Endothelial cell (in vitro differentiated cells): ENCODE measurements around the gene IFNA21. TPM values are rescaled to one million over a fixed set of nuclear protein-coding genes. Genes with fewer than 3 reads are reported as not detected.
"Not testable (repeated sequence)": the region's sequence is repeated elsewhere in the genome, so short reads cannot be mapped to it uniquely, and the experiment has no call there.

ENCODE experiments used
- DNase-seq: peaks from one replicate; pipeline ENCODE4 v3.0.0; 2021; ENCODE audit warnings: low spot score
- H3K27ac Mint-ChIP-seq: one replicate; pipeline ENCODE4 v1.8.0; 2021; ENCODE audit warnings: mixed read lengths, inconsistent platforms; ENCODE audit not compliant: unreplicated experiment
- H3K27me3 Mint-ChIP-seq: one replicate; pipeline ENCODE4 v1.8.0; 2021; ENCODE audit warnings: mild to moderate bottlenecking, moderate library complexity, mixed read lengths, inconsistent platforms; ENCODE audit not compliant: unreplicated experiment
- H3K36me3 Mint-ChIP-seq: one replicate; pipeline ENCODE4 v1.8.0; 2021; ENCODE audit warnings: mild to moderate bottlenecking, low read depth, mixed read lengths, inconsistent platforms; ENCODE audit not compliant: unreplicated experiment
- H3K4me1 Mint-ChIP-seq: one replicate; pipeline ENCODE4 v1.8.0; 2021; ENCODE audit warnings: mild to moderate bottlenecking, mixed read lengths, inconsistent platforms; ENCODE audit not compliant: unreplicated experiment
- H3K4me3 Mint-ChIP-seq: one replicate; pipeline ENCODE4 v1.8.0; 2021; ENCODE audit warnings: mild to moderate bottlenecking, mixed read lengths, inconsistent platforms; ENCODE audit not compliant: unreplicated experiment
- H3K9me3 Mint-ChIP-seq: one replicate; pipeline ENCODE4 v1.8.0; 2021; ENCODE audit warnings: mixed read lengths, inconsistent platforms; ENCODE audit not compliant: unreplicated experiment
- long read RNA-seq: library from polyadenylated mRNA; unstranded; transcript quantifications from one replicate; pipeline ENCODE4 v2.0.0, GENCODE V29; 2020; ENCODE audit not compliant: unreplicated experiment
- total RNA-seq: library from RNA; stranded (reverse); fragmentation: NEBNext Ultra II Directional; extraction: Animal tissue kit (Norgen Biotek cat#: 25700); gene quantifications from one replicate; pipeline ENCODE4 v1.2.1, GENCODE V29; 2021; ENCODE audit not compliant: unreplicated experiment
- TF ChIP-seq, protein P1 (sequence below): fragments of 200-600 bp; sonication (generic); IDR thresholded peaks from one replicate; pipeline ENCODE4 v1.5.0; 2021; ENCODE audit warnings: antibody characterized with exemption; ENCODE audit not compliant: unreplicated experiment

Gene IFNA21
- not detected for total RNA-seq
- long read RNA-seq: 0 reads

DNA sequence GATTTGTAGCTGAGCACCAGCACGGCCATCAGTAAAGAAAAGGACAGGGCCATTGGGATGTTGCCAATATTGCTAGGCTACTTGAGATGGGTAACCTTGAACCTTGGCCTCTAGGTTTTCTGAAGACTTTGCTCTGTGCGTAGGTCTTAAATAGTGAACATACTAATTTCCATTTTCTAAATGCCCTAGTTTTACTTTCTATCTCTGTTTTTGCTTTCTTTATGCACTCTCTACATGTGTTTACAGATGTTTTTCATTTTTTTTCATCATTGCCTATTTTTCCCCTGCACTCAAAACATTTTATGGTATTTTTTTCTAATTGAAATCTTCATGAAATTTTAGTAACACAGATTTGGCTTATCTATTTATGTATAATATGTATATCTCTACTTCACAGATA is at the start of gene IFNA21:
IFNA21 (minus strand) TSS at position 101 of the 400 bp plus-strand sequence; CDS start at position 53, 48 bp downstream.
- H3K9me3 Mint-ChIP-seq, DNase-seq, H3K27ac Mint-ChIP-seq, H3K4me3 Mint-ChIP-seq, H3K27me3 Mint-ChIP-seq, H3K36me3 Mint-ChIP-seq, H3K4me1 Mint-ChIP-seq: not testable (repeated sequence)

DNA sequence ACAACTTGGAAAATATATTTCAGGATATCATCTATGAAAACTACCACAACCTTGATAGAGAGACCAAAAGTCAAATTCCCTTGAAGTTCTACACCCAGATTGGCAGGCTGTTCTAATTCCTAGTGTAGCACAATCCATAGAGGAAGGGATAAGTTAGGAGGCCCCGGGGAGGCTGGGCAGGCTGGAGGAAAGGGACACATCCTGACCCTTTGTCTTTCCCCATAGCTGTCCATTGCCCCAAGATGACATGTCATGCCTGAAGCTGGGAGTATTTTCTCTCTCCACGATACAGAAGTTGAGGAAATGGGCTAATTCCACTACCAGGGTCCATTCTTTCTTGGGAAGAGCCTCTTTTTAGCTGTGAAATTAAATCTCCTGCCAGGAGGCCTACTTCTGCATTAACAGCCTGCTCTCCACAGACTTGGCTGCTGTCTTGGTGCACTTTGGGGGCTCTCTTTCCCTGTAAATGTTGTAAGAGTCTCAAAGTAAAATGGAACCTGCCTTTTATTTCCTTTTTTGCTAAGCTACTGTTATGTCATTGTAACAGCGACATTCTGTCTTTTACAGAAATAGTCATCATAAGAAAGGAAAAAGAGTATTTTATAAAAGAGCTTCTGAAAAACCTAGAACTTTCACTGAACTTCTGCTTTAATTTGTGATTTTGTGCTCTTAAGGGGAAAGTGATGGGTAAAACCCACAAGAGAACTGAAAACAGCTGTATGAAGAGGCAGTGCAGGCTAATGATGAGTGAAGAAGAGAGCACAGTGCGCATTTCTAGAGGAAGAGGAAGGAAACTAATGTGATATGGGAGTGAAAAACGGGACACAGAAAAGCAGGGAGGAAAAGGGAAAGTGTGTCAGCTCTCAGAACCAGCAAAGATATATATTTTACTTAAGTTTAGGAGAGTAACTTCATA is 47.2 kb upstream of the IFNA21 start:
- H3K4me1 Mint-ChIP-seq, H3K36me3 Mint-ChIP-seq, H3K27ac Mint-ChIP-seq, H3K9me3 Mint-ChIP-seq, DNase-seq, H3K4me3 Mint-ChIP-seq, H3K27me3 Mint-ChIP-seq: not testable (repeated sequence)

DNA sequence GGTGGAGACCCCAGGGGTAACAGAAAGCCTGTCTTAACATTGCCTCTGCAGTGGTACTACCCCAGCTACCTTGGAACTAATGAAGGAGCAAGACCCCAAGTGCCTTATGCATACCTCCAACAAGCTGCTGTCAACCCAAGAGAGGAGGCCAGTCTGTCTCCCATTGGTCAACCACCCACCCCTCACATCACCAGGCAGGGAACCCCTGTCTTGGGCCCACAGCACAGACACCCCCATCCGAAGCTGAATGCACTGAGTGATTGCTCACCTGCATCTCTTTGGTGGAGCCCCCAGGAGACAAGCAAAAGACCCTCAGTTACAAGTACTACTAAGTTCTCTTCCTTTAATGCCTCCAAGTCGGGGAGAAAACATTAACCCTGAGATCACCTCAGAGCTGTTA is 45.7 kb upstream of the IFNA21 start:
- H3K4me3 Mint-ChIP-seq, H3K4me1 Mint-ChIP-seq, DNase-seq, H3K27ac Mint-ChIP-seq, H3K9me3 Mint-ChIP-seq, H3K36me3 Mint-ChIP-seq, H3K27me3 Mint-ChIP-seq: not testable (repeated sequence)

DNA sequence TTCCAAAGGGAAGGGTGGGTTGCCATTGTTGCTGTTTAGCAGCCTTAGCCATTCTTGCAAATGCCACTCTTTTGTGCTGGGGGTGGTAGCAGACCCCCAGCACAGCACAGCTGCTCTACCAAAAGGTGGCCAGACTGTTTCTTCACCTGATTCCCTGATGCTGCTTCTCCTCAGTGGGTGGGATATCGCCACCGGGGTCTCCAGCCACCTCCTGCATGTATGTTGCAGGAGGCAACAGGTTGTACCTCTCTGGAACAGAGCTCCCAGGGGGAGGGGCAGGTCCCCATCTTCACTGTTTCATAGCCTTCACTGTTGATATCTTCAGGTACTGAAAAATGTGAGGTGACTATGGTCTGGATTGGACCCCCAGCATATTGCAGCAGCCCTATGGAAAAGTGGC is 44.3 kb upstream of the IFNA21 start:
- H3K4me3 Mint-ChIP-seq, DNase-seq, H3K4me1 Mint-ChIP-seq: not testable (repeated sequence)

DNA sequence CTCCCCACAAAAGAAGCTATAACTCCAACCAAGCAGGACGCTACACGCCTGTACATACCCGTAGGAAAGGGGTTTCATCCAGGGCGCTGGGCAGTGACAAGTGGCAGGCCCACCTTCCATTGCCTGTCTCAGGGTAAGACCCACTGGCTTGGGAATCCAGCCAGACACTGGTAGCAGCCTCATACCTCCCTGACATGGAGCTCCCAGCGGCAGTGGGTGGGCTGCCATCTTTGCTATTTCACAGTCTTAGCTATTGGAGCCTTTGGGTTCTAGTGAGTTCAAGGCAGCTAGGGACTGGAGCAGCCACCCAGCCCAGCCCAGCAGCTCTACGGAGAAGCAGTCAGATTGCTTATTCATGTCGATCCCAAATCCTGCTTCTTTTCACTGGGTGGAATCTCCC is 43.9 kb upstream of the IFNA21 start:
- peaks cover 4% of the 10 kb centered on the region for H3K27me3 Mint-ChIP-seq
- no peak for DNase-seq
- TF ChIP-seq, protein P1, sequence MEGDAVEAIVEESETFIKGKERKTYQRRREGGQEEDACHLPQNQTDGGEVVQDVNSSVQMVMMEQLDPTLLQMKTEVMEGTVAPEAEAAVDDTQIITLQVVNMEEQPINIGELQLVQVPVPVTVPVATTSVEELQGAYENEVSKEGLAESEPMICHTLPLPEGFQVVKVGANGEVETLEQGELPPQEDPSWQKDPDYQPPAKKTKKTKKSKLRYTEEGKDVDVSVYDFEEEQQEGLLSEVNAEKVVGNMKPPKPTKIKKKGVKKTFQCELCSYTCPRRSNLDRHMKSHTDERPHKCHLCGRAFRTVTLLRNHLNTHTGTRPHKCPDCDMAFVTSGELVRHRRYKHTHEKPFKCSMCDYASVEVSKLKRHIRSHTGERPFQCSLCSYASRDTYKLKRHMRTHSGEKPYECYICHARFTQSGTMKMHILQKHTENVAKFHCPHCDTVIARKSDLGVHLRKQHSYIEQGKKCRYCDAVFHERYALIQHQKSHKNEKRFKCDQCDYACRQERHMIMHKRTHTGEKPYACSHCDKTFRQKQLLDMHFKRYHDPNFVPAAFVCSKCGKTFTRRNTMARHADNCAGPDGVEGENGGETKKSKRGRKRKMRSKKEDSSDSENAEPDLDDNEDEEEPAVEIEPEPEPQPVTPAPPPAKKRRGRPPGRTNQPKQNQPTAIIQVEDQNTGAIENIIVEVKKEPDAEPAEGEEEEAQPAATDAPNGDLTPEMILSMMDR: no peak
- no peaks in the 10 kb centered on the region for H3K36me3 Mint-ChIP-seq
- no peaks in the 10 kb centered on the region for H3K9me3 Mint-ChIP-seq
- no peak overlapping the region for H3K27ac Mint-ChIP-seq
- no peak overlapping the region for H3K4me3 Mint-ChIP-seq
- H3K4me1 Mint-ChIP-seq: no peaks in the 10 kb centered on the region

More for the DNA sequence above, 44.3 kb upstream of the IFNA21 start:
- H3K27me3 Mint-ChIP-seq, H3K27ac Mint-ChIP-seq, H3K9me3 Mint-ChIP-seq, H3K36me3 Mint-ChIP-seq: not testable (repeated sequence)

DNA sequence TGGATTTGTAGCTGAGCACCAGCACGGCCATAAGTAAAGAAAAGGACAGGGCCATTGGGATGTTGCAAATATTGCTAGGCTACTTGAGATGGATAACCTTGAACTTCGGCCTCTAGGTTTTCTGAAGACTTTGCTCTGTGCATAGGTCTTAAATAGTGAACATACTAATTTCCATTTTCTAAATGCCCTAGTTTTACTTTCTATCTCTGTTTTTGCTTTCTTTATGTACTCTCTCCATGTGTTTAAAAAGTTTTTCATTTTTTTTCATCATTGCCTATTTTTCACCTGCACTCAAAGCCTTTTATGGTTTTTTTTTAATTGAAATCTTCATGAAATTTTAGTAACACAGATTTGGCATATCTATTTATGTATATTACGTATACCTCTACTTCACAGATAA is 40.6 kb upstream of the IFNA21 start, which contains the start of gene IFNA10:
IFNA10 (minus strand) TSS at position 101 of the 400 bp plus-strand sequence; CDS start at position 55, 46 bp downstream.
- H3K27me3 Mint-ChIP-seq, H3K4me1 Mint-ChIP-seq, H3K27ac Mint-ChIP-seq, DNase-seq, H3K36me3 Mint-ChIP-seq, H3K9me3 Mint-ChIP-seq, H3K4me3 Mint-ChIP-seq: not testable (repeated sequence)

DNA sequence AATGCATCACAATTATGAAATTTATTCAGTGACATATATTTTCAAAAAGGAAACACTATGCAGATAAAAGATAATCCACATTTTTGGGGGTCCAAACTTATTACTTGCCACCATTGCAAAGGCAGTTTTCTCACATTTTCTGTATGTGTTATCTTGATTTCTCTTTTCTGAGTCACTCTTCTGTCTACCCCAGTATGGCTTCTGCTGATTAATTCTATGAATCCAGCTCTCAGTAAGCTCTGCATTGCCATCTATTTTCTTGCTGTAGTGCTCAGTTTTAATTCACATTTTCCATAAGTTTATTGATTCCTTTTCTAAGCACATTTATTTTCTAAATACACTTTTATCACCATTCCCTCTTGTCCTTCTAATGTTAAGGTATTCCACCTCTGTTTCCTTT is 38.7 kb upstream of the IFNA21 start:
- no peaks in the 10 kb centered on the region for H3K9me3 Mint-ChIP-seq
- no peak overlapping the region for H3K4me3 Mint-ChIP-seq
- H3K27me3 Mint-ChIP-seq: no peaks in the 10 kb centered on the region
- TF ChIP-seq, protein P1: no peak
- no peaks in the 10 kb centered on the region for H3K36me3 Mint-ChIP-seq
- H3K4me1 Mint-ChIP-seq: no peaks in the 10 kb centered on the region
- no peak for DNase-seq
- no peak overlapping the region for H3K27ac Mint-ChIP-seq

DNA sequence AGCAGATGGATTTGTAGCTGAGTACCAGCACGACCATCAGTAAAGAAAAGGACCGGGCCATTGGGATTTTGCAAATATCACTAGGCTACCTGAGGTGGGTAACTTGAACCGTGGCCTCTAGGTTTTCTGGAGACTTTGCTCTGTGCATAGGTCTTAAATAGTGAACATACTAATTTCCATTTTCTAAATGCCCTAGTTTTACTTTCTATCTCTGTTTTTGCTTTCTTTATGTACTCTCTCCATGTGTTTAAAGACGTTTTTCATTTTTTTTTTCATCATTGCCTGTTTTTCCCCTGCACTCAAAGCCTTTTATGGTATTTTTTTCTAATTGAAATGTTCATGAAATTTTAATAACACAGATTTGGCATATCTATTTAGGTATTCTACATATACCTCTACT is 35.6 kb upstream of the IFNA21 start, which contains the start of gene IFNA7:
IFNA7 (minus strand) TSS at position 101 of the 400 bp plus-strand sequence; CDS start at position 61, 40 bp downstream.
- not testable (repeated sequence) for H3K4me3 Mint-ChIP-seq, H3K27ac Mint-ChIP-seq, DNase-seq, H3K4me1 Mint-ChIP-seq, H3K9me3 Mint-ChIP-seq, H3K27me3 Mint-ChIP-seq, H3K36me3 Mint-ChIP-seq
